Suppressor macrophage treated with lipopolysaccharide for 1 hour (primary cell): ENCODE measurements around the gene AKT1S1.

Experiments used
- DNase-seq, 3 donors: peaks; one replicate each; pipeline ENCODE4 v3.0.0-alpha.2; 2020 to 2022

AKT1S1 gene

GRCh38 chr19:49907745-49908446 lies 30.7 kb upstream of the AKT1S1 start:
- no peak for DNase-seq

GRCh38 chr19:49906879-49907564 lies 29.9 kb upstream of the AKT1S1 start:
- DNase-seq, result no peak

- peak; percentile 86 to 94 (median 88) for DNase-seq
These were observed 27.0 kb upstream of the AKT1S1 start for GRCh38 chr19:49904136-49904535.

- DNase-seq, result peak; percentile 94 to 96 (median 95)
These were observed 19.9 kb upstream of the AKT1S1 start, which contains the start of gene IL4I1 for GRCh38 chr19:49896863-49897621. Gene IL4I1 (minus strand): TSS chr19:49896887. CDS start chr19:49896160, 727 bp downstream.

- DNase-seq, result peak; percentile 38 to 53 (median 43)
These were observed 18.6 kb upstream of the AKT1S1 start for GRCh38 chr19:49895566-49896297.

GRCh38 chr19:49894879-49895565 lies 17.9 kb upstream of the AKT1S1 start:
- DNase-seq, result peak; percentile 94 to 96 (median 94)

- no peak for DNase-seq
These were observed 17.0 kb upstream of the AKT1S1 start for GRCh38 chr19:49894011-49894664.

GRCh38 chr19:49892716-49893115 lies 15.6 kb upstream of the AKT1S1 start:
- no peak for DNase-seq

- no peak for DNase-seq
These were observed 14.2 kb upstream of the AKT1S1 start for GRCh38 chr19:49891393-49891792.

- DNase-seq, result peak in 1 of 3 donors; percentile 64
These were observed 13.5 kb upstream of the AKT1S1 start for GRCh38 chr19:49890349-49891311.

- DNase-seq, result peak; percentile 74 to 88 (median 83)
These were observed 12.7 kb upstream of the AKT1S1 start for GRCh38 chr19:49889687-49890348.

GRCh38 chr19:49889038-49889686 lies 12.0 kb upstream of the AKT1S1 start:
- DNase-seq, result no peak

- DNase-seq, result no peak
These were observed 11.3 kb upstream of the AKT1S1 start for GRCh38 chr19:49888510-49888824.

- DNase-seq, result peak in 1 of 3 donors; percentile 52
These were observed 10.7 kb upstream of the AKT1S1 start for GRCh38 chr19:49887665-49888509.

GRCh38 chr19:49887037-49887664 lies 10.0 kb upstream of the AKT1S1 start:
- DNase-seq, result no peak

GRCh38 chr19:49884760-49885159 lies 7.6 kb upstream of the AKT1S1 start:
- DNase-seq, result no peak

- no peak for DNase-seq
These were observed 7.0 kb upstream of the AKT1S1 start for GRCh38 chr19:49884109-49884508.

GRCh38 chr19:49883094-49883493 lies 5.9 kb upstream of the AKT1S1 start:
- no peak for DNase-seq
